Measurements from ENCODE around the gene ERO1A.

DNA sequence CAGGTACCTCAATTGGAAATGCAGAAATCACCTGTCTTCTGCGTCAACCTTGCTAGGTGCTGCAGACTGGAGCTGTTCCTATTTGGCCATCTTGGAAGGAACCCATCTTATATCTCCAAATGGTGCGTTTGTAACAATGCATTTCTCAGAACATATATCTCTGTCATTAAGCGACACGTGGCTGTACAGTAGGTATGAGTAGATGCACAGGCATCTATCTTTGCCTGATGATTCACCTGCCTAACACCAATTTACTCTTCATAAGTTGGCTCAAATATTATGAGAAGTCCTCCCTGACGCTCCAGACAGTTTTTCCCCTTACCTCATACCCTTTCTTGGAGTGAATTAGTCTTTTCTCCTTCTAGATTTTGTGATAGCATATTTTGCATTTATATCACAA, 98.5 kb downstream of the ERO1A start:
- TF ChIP-seq, protein P1, sequence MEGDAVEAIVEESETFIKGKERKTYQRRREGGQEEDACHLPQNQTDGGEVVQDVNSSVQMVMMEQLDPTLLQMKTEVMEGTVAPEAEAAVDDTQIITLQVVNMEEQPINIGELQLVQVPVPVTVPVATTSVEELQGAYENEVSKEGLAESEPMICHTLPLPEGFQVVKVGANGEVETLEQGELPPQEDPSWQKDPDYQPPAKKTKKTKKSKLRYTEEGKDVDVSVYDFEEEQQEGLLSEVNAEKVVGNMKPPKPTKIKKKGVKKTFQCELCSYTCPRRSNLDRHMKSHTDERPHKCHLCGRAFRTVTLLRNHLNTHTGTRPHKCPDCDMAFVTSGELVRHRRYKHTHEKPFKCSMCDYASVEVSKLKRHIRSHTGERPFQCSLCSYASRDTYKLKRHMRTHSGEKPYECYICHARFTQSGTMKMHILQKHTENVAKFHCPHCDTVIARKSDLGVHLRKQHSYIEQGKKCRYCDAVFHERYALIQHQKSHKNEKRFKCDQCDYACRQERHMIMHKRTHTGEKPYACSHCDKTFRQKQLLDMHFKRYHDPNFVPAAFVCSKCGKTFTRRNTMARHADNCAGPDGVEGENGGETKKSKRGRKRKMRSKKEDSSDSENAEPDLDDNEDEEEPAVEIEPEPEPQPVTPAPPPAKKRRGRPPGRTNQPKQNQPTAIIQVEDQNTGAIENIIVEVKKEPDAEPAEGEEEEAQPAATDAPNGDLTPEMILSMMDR (IDR thresholded peaks at IDR 0.05): no peak
- TF ChIP-seq POLR2A (IDR thresholded peaks at IDR 0.05): no peak

Data from transverse colon (tissue), 3 donors.